Adrenal gland (tissue), 5 donors: ENCODE data around the gene TMEM200B.

Experiments used
- CTCF ChIP-seq, 6 experiments: fragments of 450-650 bp in 4 of 6; fragments of 200-600 bp in 2 of 6; sonication (generic) in 1 of 6; IDR thresholded peaks; 1 replicate in 5 of 6; 2 replicates in 1 of 6; pipeline versions ENCODE4 v1.5.1 to v1.8.0; 2016 to 2021; ENCODE audit warnings: antibody characterized with exemption in 6 of 6, mild to moderate bottlenecking in 2 of 6, moderate library complexity in 1 of 6
- POLR2A ChIP-seq, 2 donors: fragments of 450-650 bp; IDR thresholded peaks; one replicate each; pipeline ENCODE4 v1.6.1; 2017; ENCODE audit warnings: antibody characterized with exemption in 2 of 2, mild to moderate bottlenecking in 2 of 2, moderate library complexity in 1 of 2
- donor health status: DM: no; HTN: no; CAD: no.

- TF ChIP-seq POLR2A (IDR thresholded peaks at IDR 0.05) (no peak), CTCF (IDR thresholded peaks at IDR 0.05) (no peak)
These were observed 10.8 kb downstream of the TMEM200B start for GRCh38 chr1:29112705-29113412.
